ENCODE results near the gene NFS1. TPM values are rescaled to one million over a fixed set of nuclear protein-coding genes. Genes with fewer than 3 reads are reported as not detected.
A peak's percentile ranks its signal among the peaks of the same experiment; 100 is the strongest.
"Not testable (repeated sequence)": the region's sequence is repeated elsewhere in the genome, so short reads cannot be mapped to it uniquely, and the experiment has no call there.

Gene NFS1
- 19.5 TPM for total RNA-seq
- long read RNA-seq, transcript NFS1-203 (13 exons, 3,012 nt) = major isoform, 21 of 39 reads
- long read RNA-seq, partial matches to known transcripts = 12 of 39 reads
- long read RNA-seq, other reads (novel, unspliced or antisense) = 2 of 39 reads

GRCh38 chr20:35699127-35699956 is at the start of gene NFS1, which contains the start of gene ROMO1:
Gene NFS1, minus strand, starts transcription at chr20:35699352. Its CDS starts 64 bp downstream, at chr20:35699288.
Gene ROMO1, plus strand, starts transcription at chr20:35699405. Its CDS starts 228 bp downstream, at chr20:35699633.
- DNase-seq (peak; percentile 93), ATAC-seq (peak; percentile 97)
- H3K4me1 ChIP-seq = peaks cover 17% of the 10 kb centered on the region

GRCh38 chr20:35744492-35744841 is 45.3 kb upstream of the NFS1 start:
- H3K27me3 ChIP-seq; H3K4me3 ChIP-seq; DNase-seq; ATAC-seq; H3K9me3 ChIP-seq; intact Hi-C loops (cut with DNase I): not testable (repeated sequence)
- Histone ChIP-seq H3K27ac (peak overlapping the region; percentile 98), H3K4me1 (peaks cover 21% of the 10 kb centered on the region), H3K36me3 (peaks cover 13% of the 10 kb centered on the region)

More at GRCh38 chr20:35699127-35699956, at the start of gene NFS1, which contains the start of gene ROMO1:
- peak within 1 kb of the TSS; percentile 69 for H3K4me3 ChIP-seq
- TF ChIP-seq CTCF (IDR thresholded peaks at IDR 0.05) = peak; percentile 31
- intact Hi-C loops (cut with DNase I) = no loop called here
- H3K9me3 ChIP-seq = no peaks in the 10 kb centered on the region
- peak within 1 kb of the TSS; percentile 87 for H3K27ac ChIP-seq
- peaks cover 53% of the 10 kb centered on the region for H3K36me3 ChIP-seq
- no peaks in the 10 kb centered on the region for H3K27me3 ChIP-seq

GRCh38 chr20:35743693-35744491 is 44.7 kb upstream of the NFS1 start:
- intact Hi-C loops (cut with DNase I) = no loop called here
- DNase-seq (peak; percentile 69), ATAC-seq (no peak)
- H3K4me1 ChIP-seq = peaks cover 26% of the 10 kb centered on the region
- H3K27me3 ChIP-seq = no peaks in the 10 kb centered on the region
- peaks cover 19% of the 10 kb centered on the region for H3K36me3 ChIP-seq
- H3K9me3 ChIP-seq = no peaks in the 10 kb centered on the region
- H3K27ac ChIP-seq = peak overlapping the region; percentile 98
- H3K4me3 ChIP-seq = peak overlapping the region; percentile 66
- no peak for TF ChIP-seq CTCF (IDR thresholded peaks at IDR 0.05)

GRCh38 chr20:35742741-35743523 is 43.8 kb upstream of the NFS1 start:
- peaks cover 36% of the 10 kb centered on the region for H3K4me1 ChIP-seq
- no peaks in the 10 kb centered on the region for H3K27me3 ChIP-seq
- ATAC-seq = peak; percentile 12
- intact Hi-C loops (cut with DNase I) = no loop called here
- no peak for DNase-seq
- H3K36me3 ChIP-seq = peaks cover 29% of the 10 kb centered on the region
- no peaks in the 10 kb centered on the region for H3K9me3 ChIP-seq
- TF ChIP-seq CTCF (IDR thresholded peaks at IDR 0.05) = no peak
- H3K4me3 ChIP-seq = peak overlapping the region; percentile 66
- H3K27ac ChIP-seq = peak overlapping the region; percentile 98

GRCh38 chr20:35741892-35742740 is 43.0 kb upstream of the NFS1 start, which contains the start of gene RBM39:
Gene RBM39, minus strand, starts transcription at chr20:35742260. Its CDS starts 1,386 bp downstream, at chr20:35740874.
- TF ChIP-seq CTCF (IDR thresholded peaks at IDR 0.05) = peak; percentile 47
- Histone ChIP-seq H3K36me3 (peaks cover 37% of the 10 kb centered on the region), H3K27ac (peak within 1 kb of the TSS; percentile 100), H3K4me1 (peaks cover 36% of the 10 kb centered on the region), H3K4me3 (peak within 1 kb of the TSS; percentile 79), H3K27me3 (no peaks in the 10 kb centered on the region), H3K9me3 (no peaks in the 10 kb centered on the region)
- intact Hi-C loops (cut with DNase I) = no loop called here
- DNase-seq (peak; percentile 99), ATAC-seq (peak; percentile 95)

All from upper lobe of right lung (tissue), 1 donor.